HG03103 (cell line): Measurements from ENCODE around the gene CCDC8.
"Not testable (repeated sequence)": the region's sequence is repeated elsewhere in the genome, so short reads cannot be mapped to it uniquely, and the experiment has no call there.

Experiments used
- ATAC-seq: cut with Tn5 transposase; IDR thresholded peaks from one replicate; pipeline ENCODE4 v1.9.1; 2021; ENCODE audit warnings: low read depth; ENCODE audit not compliant: unreplicated experiment

CCDC8 gene

DNA sequence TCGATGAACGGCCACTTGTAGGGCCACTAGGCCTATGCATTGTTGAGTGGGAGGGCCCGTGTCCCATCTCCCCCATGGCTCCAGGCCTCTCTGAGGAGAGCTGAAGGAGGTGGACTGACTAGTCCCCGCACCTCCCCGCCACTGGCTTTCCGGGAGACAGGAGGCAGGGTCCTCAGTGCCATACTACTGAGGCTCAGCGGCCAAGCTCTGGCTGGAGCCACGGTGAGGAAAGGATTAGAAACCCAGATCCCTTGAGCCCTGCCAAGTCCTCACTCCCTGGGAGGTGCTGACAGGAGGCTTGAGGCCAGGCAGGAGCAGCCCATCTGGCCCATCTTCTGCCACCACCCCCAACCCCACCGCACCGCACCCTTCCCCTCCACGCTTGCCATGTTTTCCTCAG, 29.0 kb downstream of the CCDC8 start:
- ATAC-seq, result no peak

- ATAC-seq, result no peak
Measured at GRCh38 chr19:46383846-46384245, 29.5 kb downstream of the CCDC8 start.

DNA sequence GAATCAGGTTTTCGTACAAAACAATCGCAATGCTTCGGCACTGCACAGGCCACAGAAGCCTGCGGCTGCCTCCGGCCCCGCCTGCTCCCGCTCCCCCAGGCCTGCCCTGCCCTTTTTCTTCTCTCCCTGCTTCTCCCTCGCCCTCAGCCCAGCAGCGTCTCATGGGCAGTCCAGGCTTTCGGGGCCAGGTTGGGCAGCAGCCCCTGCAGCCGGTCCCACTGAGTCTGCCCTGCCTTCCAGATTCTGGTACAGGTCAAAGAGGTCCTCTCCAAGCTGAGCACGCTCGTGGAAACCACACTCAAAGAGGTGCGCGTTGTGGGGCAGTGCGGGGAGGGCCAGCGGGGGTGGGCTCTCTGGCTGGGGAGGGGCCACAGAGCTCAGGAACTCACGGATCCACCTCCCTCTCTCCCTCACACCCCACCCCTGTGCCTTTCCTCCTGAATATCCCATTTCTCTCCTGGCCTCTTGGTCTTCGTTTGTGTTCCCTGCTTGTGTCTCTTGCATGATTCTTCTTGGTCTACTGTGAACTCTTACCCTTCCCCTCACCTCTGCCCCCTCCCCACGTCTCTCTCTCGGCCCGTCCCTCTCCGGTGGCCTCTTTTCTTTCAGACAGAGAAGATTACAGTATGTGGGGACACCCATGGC, 30.1 kb downstream of the CCDC8 start:
- ATAC-seq, result no peak

GRCh38 chr19:46381756-46382345, 31.5 kb downstream of the CCDC8 start:
- no peak for ATAC-seq

DNA sequence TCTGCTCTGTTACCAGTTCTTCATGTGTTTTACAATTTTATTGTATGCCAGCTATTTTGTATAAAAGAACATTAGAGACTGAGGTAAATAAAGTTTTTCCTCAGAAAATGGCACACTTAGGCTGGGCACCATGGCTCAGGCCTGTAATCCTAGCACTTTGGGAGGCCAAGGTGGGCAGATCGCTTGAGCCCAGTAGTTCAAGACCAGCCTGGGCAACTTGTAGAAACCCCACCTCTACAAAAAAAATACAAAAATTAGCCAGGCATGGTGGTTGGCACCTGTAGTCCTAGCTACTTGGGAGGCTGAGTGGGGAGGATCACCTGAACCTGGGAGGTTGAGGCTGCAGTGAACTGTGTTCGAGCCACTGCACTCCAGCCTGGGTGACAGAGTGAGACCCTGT, 32.0 kb downstream of the CCDC8 start:
- no peak for ATAC-seq

GRCh38 chr19:46380690-46381089, 32.7 kb downstream of the CCDC8 start:
- ATAC-seq, result no peak

DNA sequence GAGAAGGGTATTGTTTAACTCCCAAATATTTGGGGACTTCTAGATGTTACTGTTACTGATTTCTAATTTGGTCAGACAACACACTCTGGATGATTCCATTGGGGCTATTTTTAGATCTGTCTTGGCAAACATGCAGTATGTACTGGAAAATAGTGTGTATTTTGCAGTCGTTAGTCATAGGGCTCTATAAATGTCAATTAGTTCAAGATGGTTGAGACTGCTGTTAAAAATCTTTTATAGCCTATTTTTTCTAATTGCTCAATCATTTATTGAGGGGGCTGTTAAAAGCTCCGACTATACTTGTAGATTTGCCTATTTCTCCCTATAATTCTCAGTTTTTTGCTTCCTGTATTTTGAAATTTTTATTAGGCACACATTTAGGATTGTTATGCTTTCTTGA, 35.1 kb downstream of the CCDC8 start:
- ATAC-seq, result no peak

- ATAC-seq, result no peak
Measured at GRCh38 chr19:46376241-46377153, 36.9 kb downstream of the CCDC8 start.

DNA sequence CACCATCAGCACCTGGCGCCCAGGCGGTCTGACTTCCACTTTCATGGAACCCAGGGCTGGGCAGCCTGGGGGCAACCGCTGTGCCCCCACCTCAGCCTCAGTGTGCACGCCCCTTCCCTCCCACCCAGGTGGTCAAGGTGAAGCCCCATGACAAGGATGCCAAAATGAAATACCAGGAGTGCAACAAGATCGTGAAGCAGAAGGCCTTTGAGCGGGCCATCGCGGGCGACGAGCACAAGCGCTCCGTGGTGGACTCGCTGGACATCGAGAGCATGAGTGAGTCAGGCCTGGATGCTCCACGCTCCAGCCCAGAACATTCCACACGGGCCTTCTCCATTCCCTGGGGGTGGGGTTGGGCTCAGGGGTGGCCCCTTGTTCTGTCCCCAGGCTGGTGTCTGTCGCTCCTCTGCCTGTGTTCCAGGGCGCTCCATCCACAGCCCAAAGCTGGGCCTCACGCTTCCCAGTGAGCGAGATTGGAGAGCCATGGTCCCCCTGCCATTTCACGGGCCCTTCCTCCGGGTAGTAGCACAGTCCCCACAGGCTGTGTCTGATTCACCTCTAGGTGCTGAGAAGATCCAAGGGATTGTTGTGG, 37.8 kb downstream of the CCDC8 start:
- ATAC-seq, result not testable (repeated sequence)

DNA sequence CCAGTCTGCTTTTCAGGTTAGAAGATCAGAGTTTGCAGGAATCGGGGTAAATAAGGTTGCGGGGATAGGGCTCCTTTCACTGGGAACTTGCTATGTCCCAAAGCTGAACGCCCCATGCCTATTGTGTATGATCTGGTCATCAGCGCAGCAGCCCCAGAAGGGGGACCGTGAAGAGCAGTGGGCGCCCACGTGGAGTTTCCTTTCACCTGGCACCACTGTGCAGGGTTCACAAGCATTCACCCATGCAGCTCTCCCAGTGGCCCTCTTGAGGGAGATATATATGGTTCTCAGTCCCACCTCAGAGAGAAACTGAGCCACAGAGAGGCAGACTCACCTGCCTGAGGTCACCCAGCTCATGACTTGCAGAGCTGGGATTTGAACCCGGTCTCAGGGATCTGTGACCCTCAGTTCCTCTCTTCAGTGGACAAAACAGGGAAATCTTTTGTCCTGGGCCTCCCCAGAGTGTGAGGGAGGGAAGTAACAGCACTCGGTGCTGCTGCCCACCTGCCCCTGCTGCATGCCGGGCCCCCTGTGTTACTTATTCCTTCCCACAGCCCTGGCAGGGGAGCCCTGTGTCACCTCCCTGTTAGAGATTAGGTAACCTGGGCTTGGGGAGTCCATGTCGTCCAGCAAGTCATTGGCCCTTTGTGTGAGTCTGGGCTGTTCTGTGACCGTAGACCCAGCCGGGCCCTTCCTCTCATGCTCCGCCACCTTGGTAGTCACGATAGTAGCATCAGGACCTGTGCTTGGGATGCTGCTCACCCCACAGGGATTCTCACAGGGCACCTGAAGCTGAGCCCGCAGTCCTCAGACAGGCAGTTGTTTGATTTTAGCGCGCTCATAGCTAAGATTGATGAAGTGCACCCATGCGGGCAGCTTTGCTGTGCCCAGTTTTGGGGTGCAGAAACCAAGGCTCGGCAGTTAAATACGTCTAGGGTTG, 38.6 kb downstream of the CCDC8 start:
- ATAC-seq, result no peak

DNA sequence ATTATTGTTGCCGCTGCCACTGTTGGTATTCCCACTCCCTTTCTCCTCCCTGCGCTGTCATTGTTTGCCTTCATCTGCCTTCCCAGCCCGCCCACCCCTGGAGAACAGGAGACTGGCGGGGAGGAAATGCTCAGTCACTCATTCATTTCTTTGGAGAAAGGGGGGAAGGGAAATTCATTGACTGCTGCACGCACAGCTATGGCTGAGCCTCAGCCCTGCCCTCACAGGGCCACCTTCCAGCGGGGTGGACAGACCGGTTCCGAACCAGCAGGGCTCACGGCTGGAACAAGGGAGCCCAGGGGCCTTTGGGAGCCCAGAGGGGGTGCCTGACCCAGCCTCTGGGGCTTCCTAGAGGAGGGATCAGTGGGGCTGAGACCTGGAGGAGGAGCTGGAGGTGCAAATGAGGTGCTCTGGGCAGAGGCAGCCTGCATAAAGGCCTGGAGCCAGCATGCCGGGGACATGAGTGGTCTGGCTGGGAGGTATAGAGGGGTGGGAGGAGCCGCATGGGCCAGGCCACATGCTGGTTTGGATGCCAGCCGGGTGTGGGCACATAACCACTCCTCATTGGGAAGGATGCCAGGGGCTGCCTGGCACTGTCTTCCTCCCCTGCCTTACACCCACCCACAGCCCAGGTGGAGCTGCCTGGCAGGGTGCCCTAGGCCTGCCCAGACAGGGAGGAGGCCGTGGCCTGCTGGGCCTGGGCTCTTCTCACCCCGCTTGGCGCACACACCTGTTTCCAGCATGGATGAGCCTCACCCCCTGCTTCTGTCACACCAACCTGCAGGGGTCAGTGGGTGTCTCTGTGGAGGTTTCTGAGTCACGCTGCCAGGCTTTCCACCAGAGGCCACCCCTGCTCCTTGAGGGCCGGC, 39.6 kb downstream of the CCDC8 start:
- no peak for ATAC-seq

- ATAC-seq, result no peak
Measured at GRCh38 chr19:46372901-46373490, 40.4 kb downstream of the CCDC8 start.

- ATAC-seq, result no peak
Measured at GRCh38 chr19:46371371-46371901, 41.9 kb downstream of the CCDC8 start.

GRCh38 chr19:46369817-46370216, 43.5 kb downstream of the CCDC8 start:
- no peak for ATAC-seq

DNA sequence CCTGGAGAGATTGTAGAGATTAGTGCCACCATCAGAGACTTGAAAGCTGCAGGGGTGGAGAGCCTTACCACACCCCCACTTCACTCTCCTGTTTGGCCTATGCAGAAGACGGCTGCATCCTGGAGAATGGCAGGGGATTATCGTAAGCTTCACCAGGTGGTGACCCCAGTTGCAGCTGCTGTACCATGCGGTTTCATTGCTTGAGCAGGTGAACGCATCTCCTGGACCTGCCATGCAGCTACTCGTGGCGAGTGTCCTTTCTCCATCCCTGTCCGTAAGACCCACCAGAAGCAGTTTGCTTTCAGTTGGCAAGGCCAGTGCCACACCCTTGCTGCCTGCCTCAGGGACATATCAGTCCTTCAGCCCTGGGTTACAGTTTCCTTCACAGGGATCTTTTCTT, 45.2 kb downstream of the CCDC8 start:
- ATAC-seq, result no peak

- no peak for ATAC-seq
Measured at GRCh38 chr19:46367426-46367825, 45.9 kb downstream of the CCDC8 start.

DNA sequence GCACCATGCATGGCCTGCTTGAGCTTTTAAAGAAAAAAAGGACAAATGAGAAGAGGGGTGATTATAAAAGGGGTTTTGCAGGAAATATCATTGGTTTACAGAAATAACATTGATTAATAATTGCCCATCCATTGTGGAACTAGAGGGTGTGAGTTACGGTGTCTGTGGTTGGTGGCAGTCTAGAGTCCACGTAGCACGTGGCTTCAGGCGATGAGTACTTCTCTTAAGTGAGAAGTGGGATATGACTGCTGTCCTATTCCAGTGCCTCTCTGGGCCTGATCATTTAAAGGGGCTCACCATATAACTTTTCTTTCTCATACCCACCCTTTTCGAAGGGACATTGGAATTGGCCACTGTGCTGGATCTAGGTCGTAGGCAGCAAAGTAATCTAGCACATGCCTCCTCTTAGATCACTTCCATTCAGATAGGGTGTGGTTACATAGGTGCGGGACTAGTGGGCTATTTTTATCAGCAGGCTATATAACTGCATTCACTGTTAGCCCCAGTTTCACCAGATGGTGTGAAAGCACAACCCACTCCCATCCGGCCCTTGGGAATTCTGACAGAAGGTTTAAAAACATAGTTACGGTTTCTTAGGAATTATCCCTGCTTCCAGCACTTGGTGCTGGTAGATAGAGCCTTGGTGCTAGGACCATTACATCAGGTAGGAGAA, 46.6 kb downstream of the CCDC8 start:
- no peak for ATAC-seq

DNA sequence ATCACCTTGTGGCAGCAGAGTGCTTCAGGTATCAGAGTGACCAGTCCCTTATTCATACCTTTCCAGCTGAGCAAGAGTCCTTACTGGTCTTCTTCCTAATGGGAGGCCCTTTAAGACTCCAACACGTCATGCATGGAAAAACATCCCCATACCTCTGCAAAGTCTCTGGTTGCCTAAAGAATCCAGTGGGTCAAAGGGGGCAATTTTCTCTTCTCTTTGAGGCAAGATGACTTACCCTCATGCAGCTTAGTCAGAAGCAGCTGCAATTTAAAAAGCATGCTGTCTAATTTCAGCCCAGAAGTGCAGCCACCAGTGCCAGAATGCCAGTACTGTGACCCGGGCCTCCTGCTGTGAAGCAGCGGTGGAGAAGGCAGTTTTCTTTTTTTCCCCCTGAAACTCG, 47.8 kb downstream of the CCDC8 start:
- no peak for ATAC-seq
